ENCODE results near the gene ST7. TPM values are rescaled to one million over a fixed set of nuclear protein-coding genes. Genes with fewer than 3 reads are reported as not detected.

Gene ST7
- total and polyA plus RNA-seq, 2 of the 13 experiments (the other 11 are each of a cell fraction or from before 2014, with no cell fraction given), result 17.3 to 23.5 TPM

DNA sequence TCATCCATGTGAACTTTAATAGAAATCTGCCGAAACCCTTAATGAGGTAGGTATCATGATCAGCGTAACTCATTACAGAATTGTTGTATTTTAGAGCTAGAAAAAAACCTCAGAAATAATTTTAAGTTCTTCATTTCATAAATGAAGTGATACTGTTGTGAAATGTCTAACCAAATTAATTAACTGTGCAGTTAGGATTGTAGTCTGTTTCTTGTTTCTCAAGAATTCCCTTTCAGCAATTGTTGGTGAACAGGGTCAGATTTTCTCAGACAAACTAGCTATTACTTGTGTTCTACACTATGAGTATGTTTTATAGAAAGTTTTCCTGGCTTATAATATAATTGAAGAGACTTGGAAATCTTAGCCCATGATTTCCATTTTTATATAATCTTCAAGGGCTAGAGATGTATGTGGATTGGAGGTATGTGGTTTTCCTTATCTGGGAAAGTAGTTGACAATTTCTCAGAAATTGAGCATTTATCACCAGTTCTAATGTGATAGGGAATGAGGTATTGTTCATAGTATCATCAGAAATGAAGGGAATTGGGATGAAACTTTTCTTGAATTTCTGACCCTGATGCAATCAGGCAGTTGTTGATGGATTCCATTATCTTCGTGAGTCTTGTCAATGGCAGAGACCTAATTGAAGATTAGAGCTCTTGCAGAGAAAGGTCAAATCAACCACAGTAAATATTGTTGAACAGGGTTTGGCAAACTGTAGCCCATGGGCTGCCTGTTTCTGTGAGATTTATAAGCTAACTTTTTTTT is 55.0 kb downstream of the ST7 start (continued):
- TF ChIP-seq, protein P1, sequence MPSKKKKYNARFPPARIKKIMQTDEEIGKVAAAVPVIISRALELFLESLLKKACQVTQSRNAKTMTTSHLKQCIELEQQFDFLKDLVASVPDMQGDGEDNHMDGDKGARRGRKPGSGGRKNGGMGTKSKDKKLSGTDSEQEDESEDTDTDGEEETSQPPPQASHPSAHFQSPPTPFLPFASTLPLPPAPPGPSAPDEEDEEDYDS (CRISPR knock-in tag; IDR thresholded peaks at IDR 0.05), result no peak
- TF ChIP-seq, protein P2, sequence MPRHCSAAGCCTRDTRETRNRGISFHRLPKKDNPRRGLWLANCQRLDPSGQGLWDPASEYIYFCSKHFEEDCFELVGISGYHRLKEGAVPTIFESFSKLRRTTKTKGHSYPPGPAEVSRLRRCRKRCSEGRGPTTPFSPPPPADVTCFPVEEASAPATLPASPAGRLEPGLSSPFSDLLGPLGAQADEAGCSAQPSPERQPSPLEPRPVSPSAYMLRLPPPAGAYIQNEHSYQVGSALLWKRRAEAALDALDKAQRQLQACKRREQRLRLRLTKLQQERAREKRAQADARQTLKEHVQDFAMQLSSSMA (CRISPR knock-in tag; IDR thresholded peaks at IDR 0.05), result no peak
- TF ChIP-seq CBX2 (IDR thresholded peaks at IDR 0.05; ENCODE audit: low read depth, low read length), result no peak
- TF ChIP-seq CBX2 (CRISPR knock-in tag; IDR thresholded peaks at IDR 0.05; ENCODE audit: low read depth), result no peak

DNA sequence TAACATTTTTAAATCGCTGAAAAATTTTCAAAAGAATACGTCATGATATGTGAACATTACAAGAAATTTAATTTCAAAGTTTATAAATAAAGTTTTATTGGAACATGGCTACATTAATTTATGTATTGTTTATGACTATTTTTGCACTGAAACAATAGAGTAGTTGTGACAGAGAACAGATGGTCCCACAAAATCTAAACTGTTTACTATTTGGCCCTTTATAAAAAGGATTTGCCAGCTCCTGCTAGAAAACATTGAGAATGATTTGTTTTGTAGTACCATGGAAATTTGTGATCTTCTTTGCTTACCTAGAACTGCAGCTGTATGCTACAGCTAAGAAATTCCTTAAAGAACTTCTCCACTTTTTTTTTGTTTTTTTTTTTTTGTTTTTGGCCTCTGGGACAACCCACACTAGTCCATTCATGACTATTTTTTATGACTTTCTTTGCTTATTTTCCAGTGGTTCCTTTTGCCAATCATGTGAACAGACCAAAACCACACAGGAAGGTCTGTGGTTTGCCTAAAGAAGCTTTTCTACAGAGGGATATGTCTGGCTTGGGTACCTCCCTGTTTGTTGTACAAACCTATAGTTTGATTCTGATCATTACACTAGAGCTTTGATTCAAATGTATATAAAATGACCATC is 55.7 kb downstream of the ST7 start:
- TF ChIP-seq, protein P3, sequence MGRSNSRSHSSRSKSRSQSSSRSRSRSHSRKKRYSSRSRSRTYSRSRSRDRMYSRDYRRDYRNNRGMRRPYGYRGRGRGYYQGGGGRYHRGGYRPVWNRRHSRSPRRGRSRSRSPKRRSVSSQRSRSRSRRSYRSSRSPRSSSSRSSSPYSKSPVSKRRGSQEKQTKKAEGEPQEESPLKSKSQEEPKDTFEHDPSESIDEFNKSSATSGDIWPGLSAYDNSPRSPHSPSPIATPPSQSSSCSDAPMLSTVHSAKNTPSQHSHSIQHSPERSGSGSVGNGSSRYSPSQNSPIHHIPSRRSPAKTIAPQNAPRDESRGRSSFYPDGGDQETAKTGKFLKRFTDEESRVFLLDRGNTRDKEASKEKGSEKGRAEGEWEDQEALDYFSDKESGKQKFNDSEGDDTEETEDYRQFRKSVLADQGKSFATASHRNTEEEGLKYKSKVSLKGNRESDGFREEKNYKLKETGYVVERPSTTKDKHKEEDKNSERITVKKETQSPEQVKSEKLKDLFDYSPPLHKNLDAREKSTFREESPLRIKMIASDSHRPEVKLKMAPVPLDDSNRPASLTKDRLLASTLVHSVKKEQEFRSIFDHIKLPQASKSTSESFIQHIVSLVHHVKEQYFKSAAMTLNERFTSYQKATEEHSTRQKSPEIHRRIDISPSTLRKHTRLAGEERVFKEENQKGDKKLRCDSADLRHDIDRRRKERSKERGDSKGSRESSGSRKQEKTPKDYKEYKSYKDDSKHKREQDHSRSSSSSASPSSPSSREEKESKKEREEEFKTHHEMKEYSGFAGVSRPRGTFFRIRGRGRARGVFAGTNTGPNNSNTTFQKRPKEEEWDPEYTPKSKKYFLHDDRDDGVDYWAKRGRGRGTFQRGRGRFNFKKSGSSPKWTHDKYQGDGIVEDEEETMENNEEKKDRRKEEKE (IDR thresholded peaks at IDR 0.05), result no peak
- TF ChIP-seq KAT7 (CRISPR knock-in tag; IDR thresholded peaks at IDR 0.05; ENCODE audit: borderline replicate concordance), result no peak
- TF ChIP-seq REL (CRISPR knock-in tag; conservative IDR thresholded peaks at IDR 0.05), result no peak
- TF ChIP-seq ZNF556 (CRISPR knock-in tag; IDR thresholded peaks at IDR 0.05; ENCODE audit: borderline replicate concordance), result no peak
- TF ChIP-seq, protein P4, sequence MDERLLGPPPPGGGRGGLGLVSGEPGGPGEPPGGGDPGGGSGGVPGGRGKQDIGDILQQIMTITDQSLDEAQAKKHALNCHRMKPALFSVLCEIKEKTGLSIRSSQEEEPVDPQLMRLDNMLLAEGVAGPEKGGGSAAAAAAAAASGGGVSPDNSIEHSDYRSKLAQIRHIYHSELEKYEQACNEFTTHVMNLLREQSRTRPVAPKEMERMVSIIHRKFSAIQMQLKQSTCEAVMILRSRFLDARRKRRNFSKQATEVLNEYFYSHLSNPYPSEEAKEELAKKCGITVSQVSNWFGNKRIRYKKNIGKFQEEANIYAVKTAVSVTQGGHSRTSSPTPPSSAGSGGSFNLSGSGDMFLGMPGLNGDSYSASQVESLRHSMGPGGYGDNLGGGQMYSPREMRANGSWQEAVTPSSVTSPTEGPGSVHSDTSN (CRISPR knock-in tag; IDR thresholded peaks at IDR 0.05), result no peak
- TF ChIP-seq, protein P5, sequence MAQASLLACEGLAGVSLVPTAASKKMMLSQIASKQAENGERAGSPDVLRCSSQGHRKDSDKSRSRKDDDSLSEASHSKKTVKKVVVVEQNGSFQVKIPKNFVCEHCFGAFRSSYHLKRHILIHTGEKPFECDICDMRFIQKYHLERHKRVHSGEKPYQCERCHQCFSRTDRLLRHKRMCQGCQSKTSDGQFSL (CRISPR knock-in tag; IDR thresholded peaks at IDR 0.05), result no peak
- Histone ChIP-seq H3K9me3 (ENCODE audit: low read length) (no peaks in the 10 kb centered on the region), H3K4me3 (replicated peaks in 1 of 3; ENCODE audit: insufficient read depth in 1 of 3, low read depth in 2 of 3, low read length in 3 of 3) (no peak overlapping the region), H3K36me3 (replicated peaks in 1 of 2; ENCODE audit: control insufficient read depth in 1 of 2, insufficient read depth in 2 of 2, low read length in 2 of 2) (no peaks in the 10 kb centered on the region), H3K79me2 (ENCODE audit: insufficient read depth, low read length) (peaks cover 2% of the 10 kb centered on the region), H4K20me1 (ENCODE audit: insufficient read depth, low read length) (no peaks in the 10 kb centered on the region), H2AFZ (ENCODE audit: low read length) (no peak overlapping the region), H3K4me2 (ENCODE audit: low read depth, low read length) (no peak overlapping the region), H3K9ac (ENCODE audit: insufficient read depth, low read depth, low read length) (no peak overlapping the region), H3K27ac (ENCODE audit: extremely low read length, insufficient read depth, low read length) (no peak overlapping the region), H3K27me3 (ENCODE audit: control insufficient read depth in 1 of 2, insufficient read depth in 2 of 2, low read length in 2 of 2) (no peaks in the 10 kb centered on the region), H3K4me1 (ENCODE audit: insufficient read depth, low read length) (no peaks in the 10 kb centered on the region)
- ATAC-seq, result no peak
- intact Hi-C loops (cut with micrococcal nuclease; ENCODE audit: unreplicated experiment) (no loop called here), in situ Hi-C loops (cut with HindIII; ENCODE audit: extremely low pct_ligation_motif_present, low pct_unique_long_range_greater_than_20kb) (no loop called here)
- ChIA-PET CTCF (ENCODE audit: low intra/inter-chr PET ratio, low total read pairs) (no interaction called here), POLR2A (no interaction called here)
- 98% methylated on average over 2 of the region's 2 CpGs for WGBS (ENCODE audit: low lambda C conversion rate)
- DNase-seq (ENCODE audit: low spot score), result no peak
- BruUV-seq (replicated peaks), result no TSS peak
- no peak for FAIRE-seq
